Body of pancreas (tissue), 4 donors: ENCODE data around the gene NFKB2. TPM values are rescaled to one million over a fixed set of nuclear protein-coding genes. Genes with fewer than 3 reads are reported as not detected.

Source experiments
- ATAC-seq: fragments of 150-250 bp; one replicate; pipeline ENCODE4 v1.9.1; 2016
- DNase-seq, 4 donors: peaks; one replicate each; pipeline ENCODE4 v3.0.0-alpha.2; 2019
- H3K27ac ChIP-seq, 4 donors: fragments of 200-600 bp; sonication (generic); 1 replicate in 3 of 4; 2 replicates in 1 of 4; pipeline versions ENCODE4 v1.5.1 to v1.6.1; 2016 to 2019; ENCODE audit warnings: mild to moderate bottlenecking in 1 of 4, mixed read lengths in 1 of 4, moderate library complexity in 1 of 4
- H3K27me3 ChIP-seq, 2 donors: fragments of 200-600 bp; sonication (generic); one replicate each; pipeline ENCODE4 v1.6.0; 2016; ENCODE audit warnings: mild to moderate bottlenecking in 1 of 2
- H3K36me3 ChIP-seq, 2 donors: fragments of 200-600 bp; sonication (generic); replicated peaks in 1 of 2; 2 replicates each; pipeline ENCODE4 v1.5.1; 2016; ENCODE audit warnings: low read depth in 2 of 2; ENCODE audit not compliant: insufficient read depth in 1 of 2
- H3K4me1 ChIP-seq: fragments of 200-600 bp; sonication (generic); one replicate; pipeline ENCODE4 v1.6.0; 2016
- H3K4me3 ChIP-seq, 2 donors: fragments of 200-600 bp; sonication (generic); 1 replicate in 1 of 2; 2 replicates in 1 of 2; pipeline ENCODE4 v1.5.1; 2016 to 2019
- H3K9me3 ChIP-seq, 3 donors: fragments of 200-600 bp; sonication (generic); 1 replicate in 2 of 3; 2 replicates in 1 of 3; pipeline ENCODE4 v1.5.1; 2016
- CTCF ChIP-seq, 7 experiments: fragments of 450-650 bp in 4 of 7; fragments of 200-600 bp in 3 of 7; sonication (generic) in 3 of 7; IDR thresholded peaks; one replicate each; pipeline ENCODE4 v1.5.1; 2016 to 2019; ENCODE audit warnings: antibody characterized with exemption in 7 of 7
- POLR2A ChIP-seq, 3 donors: fragments of 450-650 bp; IDR thresholded peaks; one replicate each; pipeline ENCODE4 v1.6.1; 2016; ENCODE audit warnings: antibody characterized with exemption in 3 of 3, mild to moderate bottlenecking in 2 of 3
- WGBS, 2 donors: methylation state at CpG; one replicate each; pipeline ENCODE4 v1.1.5; 2017; 5-methylcytosine and 5-hydroxymethylcytosine counted together
- intact Hi-C: fragments of 100-400 bp; cut with DNase I; formaldehyde crosslinking; loops from one replicate; pipeline ENCODE4 v1.15.1; 2023
- total RNA-seq, 2 donors: library from RNA; depleted of rRNA; stranded (reverse); fragments of >200 nt; gene quantifications; one replicate each; pipeline ENCODE4 v1.1.0, GENCODE V29; 2016

Gene NFKB2
- total RNA-seq, 2 donors from 2014 or later = 17.9 to 30.0 TPM

- H3K27ac ChIP-seq = no peak overlapping the region
These were observed 7.0 kb downstream of the NFKB2 start for GRCh38 chr10:102402512-102402896.

DNA sequence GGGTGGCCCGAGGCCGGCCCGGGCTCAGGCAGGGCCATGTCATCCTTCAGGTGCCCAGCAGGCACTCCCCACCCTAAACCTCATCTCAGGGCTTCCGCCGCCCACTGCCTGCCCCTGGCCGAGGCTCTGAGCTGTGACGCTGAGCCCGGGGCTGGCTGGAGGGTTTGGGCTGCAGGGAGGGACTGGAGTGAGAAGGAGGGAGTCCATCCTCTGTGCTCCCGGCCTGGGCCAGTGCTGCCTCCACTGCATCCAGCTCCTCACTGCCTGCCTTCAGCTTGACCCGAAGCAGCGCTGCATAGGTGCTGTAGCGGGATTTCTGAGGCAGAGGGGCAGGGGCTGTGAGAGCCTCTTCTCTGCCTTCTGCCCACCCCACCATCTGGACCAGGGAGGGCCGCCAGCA is 7.6 kb downstream of the NFKB2 start:
- TF ChIP-seq CTCF (IDR thresholded peaks at IDR 0.05) (no peak), POLR2A (IDR thresholded peaks at IDR 0.05) (no peak)
- 80 to 87% methylated on average over 1 to 12 of the region's 13 CpGs for WGBS, 2 donors
- Histone ChIP-seq H3K27ac (no peak overlapping the region), H3K27me3 (no peaks in the 10 kb centered on the region), H3K4me1 (peaks cover 21% of the 10 kb centered on the region), H3K4me3 (no peak overlapping the region), H3K36me3 (peaks cover 0 to 7% of the 10 kb centered on the region in 2 donors), H3K9me3 (no peaks in the 10 kb centered on the region)
- intact Hi-C loops = no loop called here
- DNase-seq (no peak), ATAC-seq (no peak)

More at GRCh38 chr10:102402512-102402896, 7.0 kb downstream of the NFKB2 start:
- Histone ChIP-seq H3K4me1 (peaks cover 25% of the 10 kb centered on the region), H3K4me3 (no peak overlapping the region), H3K9me3 (no peaks in the 10 kb centered on the region), H3K27me3 (no peaks in the 10 kb centered on the region), H3K36me3 (peaks cover 0 to 7% of the 10 kb centered on the region in 2 donors)
- DNase-seq = no peak
- ATAC-seq = no peak
- 85 to 90% methylated on average over 4 to 5 of the region's 5 CpGs for WGBS, 2 donors
- intact Hi-C loops = no loop called here
- no peak for TF ChIP-seq CTCF (IDR thresholded peaks at IDR 0.05)

GRCh38 chr10:102404361-102405107 is 9.0 kb downstream of the NFKB2 start:
- H3K27me3 ChIP-seq = peaks cover 0 to 4% of the 10 kb centered on the region in 2 donors
- no peak for DNase-seq
- TF ChIP-seq POLR2A (IDR thresholded peaks at IDR 0.05) (no peak), CTCF (IDR thresholded peaks at IDR 0.05) (no peak)
- H3K9me3 ChIP-seq = no peaks in the 10 kb centered on the region
- intact Hi-C loops = no loop called here
- 73 to 83% methylated on average over 11 to 17 of the region's 17 CpGs for WGBS, 2 donors
- no peak overlapping the region for H3K4me3 ChIP-seq
- peaks cover 19% of the 10 kb centered on the region for H3K4me1 ChIP-seq
- no peak for ATAC-seq
- H3K27ac ChIP-seq = no peak overlapping the region
- peaks cover 0 to 7% of the 10 kb centered on the region in 2 donors for H3K36me3 ChIP-seq

DNA sequence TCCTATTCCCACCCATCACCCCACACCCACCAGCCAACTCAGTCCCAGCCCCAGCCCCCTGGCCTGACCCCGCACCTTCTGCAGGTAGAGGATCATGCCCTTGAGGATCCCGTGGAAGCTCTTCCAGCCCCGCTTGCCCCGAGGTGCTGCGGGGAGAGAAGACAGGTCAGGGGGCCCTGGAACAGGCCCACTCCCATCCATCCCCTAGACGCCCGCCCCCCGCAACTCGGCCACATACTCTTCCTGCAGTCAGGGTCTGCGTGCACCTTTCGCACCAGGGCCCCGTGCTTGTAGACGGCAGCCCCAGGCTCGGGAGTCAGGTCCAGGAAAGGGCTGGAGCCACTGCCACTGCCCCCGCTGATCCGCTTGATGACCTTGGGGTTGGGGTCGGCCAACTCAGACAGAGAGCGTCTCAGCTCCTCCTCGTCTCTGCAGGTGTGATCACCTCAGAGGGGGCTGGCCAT is 9.6 kb downstream of the NFKB2 start:
- WGBS, 2 donors = 68 to 83% methylated on average over 8 to 19 of the region's 19 CpGs
- Histone ChIP-seq H3K27me3 (peaks cover 0 to 8% of the 10 kb centered on the region in 2 donors), H3K4me1 (peaks cover 16% of the 10 kb centered on the region), H3K4me3 (no peak overlapping the region), H3K27ac (no peak overlapping the region), H3K36me3 (peaks cover 0 to 7% of the 10 kb centered on the region in 2 donors), H3K9me3 (no peaks in the 10 kb centered on the region)
- TF ChIP-seq POLR2A (IDR thresholded peaks at IDR 0.05) (no peak), CTCF (IDR thresholded peaks at IDR 0.05) (no peak)
- ATAC-seq (no peak), DNase-seq (no peak)
- intact Hi-C loops = no loop called here

- DNase-seq = no peak
- peaks cover 21% of the 10 kb centered on the region for H3K4me1 ChIP-seq
- intact Hi-C loops = no loop called here
- H3K9me3 ChIP-seq = no peaks in the 10 kb centered on the region
- no peak for ATAC-seq
- WGBS, 2 donors = 69 to 71% methylated on average over 5 to 6 of the region's 6 CpGs
- H3K36me3 ChIP-seq = peaks cover 0 to 7% of the 10 kb centered on the region in 2 donors
- no peak overlapping the region for H3K4me3 ChIP-seq
- no peak overlapping the region for H3K27ac ChIP-seq
- TF ChIP-seq CTCF (IDR thresholded peaks at IDR 0.05) = no peak
- TF ChIP-seq POLR2A (IDR thresholded peaks at IDR 0.05) = no peak
- peaks cover 0 to 13% of the 10 kb centered on the region in 2 donors for H3K27me3 ChIP-seq
These were observed 10.1 kb downstream of the NFKB2 start for GRCh38 chr10:102405632-102406031.
